OCI-LY7 (cell line): ENCODE measurements around the gene SHISAL1. TPM values are rescaled to one million over a fixed set of nuclear protein-coding genes. Genes with fewer than 3 reads are reported as not detected.
"Not testable (repeated sequence)": the region's sequence is repeated elsewhere in the genome, so short reads cannot be mapped to it uniquely, and the experiment has no call there.

Source experiments
- BruUV-seq: library from RNA; stranded (reverse); fragments of 400-500 nt; replicated peaks from 2 replicates; lab custom pipeline; 2021; lab: Mats Ljungman, UMichigan
- CTCF ChIA-PET: fragments of 300-600 bp; sonication (Branson Sonifier 250); formaldehyde crosslinking; loops from one replicate; lab custom pipeline; 2022; ENCODE audit warnings: antibody characterized with exemption; ENCODE audit not compliant: unreplicated experiment; lab: Charles Lee
- POLR2A ChIA-PET: fragments of 300-600 bp; sonication (Branson Sonifier 250); formaldehyde crosslinking; loops from one replicate; lab custom pipeline; 2022; ENCODE audit warnings: antibody characterized with exemption; lab: Charles Lee
- DNase-seq: peaks from one replicate; pipeline ENCODE4 v3.0.0-alpha.2; 2015; ENCODE audit warnings: low spot score
- H2AFZ ChIP-seq: fragments of 200-600 bp; sonication (generic), shearing (Covaris generic); 2 replicates; pipeline ENCODE4 v1.6.1; 2014; ENCODE audit warnings: mild to moderate bottlenecking, antibody characterized with exemption, low read length, moderate library complexity
- H3K27ac ChIP-seq: fragments of 200-600 bp; sonication (generic); 2 replicates; pipeline ENCODE4 v1.5.1; 2014; ENCODE audit warnings: mixed run types, low read depth, mild to moderate bottlenecking, moderate library complexity, low read length, inconsistent platforms; ENCODE audit not compliant: poor library complexity, severe bottlenecking
- H3K36me3 ChIP-seq: fragments of 200-600 bp; sonication (generic); 2 replicates; pipeline ENCODE4 v1.6.1; 2014; ENCODE audit warnings: mild to moderate bottlenecking, antibody characterized with exemption, low read length, moderate library complexity, mixed read lengths; ENCODE audit not compliant: insufficient read depth
- H3K4me1 ChIP-seq: fragments of 200-600 bp; sonication (generic); 2 replicates; pipeline ENCODE4 v1.5.1; 2014; ENCODE audit warnings: mild to moderate bottlenecking, low read length; ENCODE audit not compliant: insufficient read depth, poor library complexity, severe bottlenecking
- H3K4me2 ChIP-seq: fragments of 200-600 bp; sonication (generic); 2 replicates; pipeline ENCODE4 v1.6.1; 2014; ENCODE audit warnings: mild to moderate bottlenecking, low read length
- H3K4me3 ChIP-seq: fragments of 200-600 bp; sonication (generic); 2 replicates; pipeline ENCODE4 v1.5.1; 2014; ENCODE audit warnings: mild to moderate bottlenecking, low read depth, low read length; ENCODE audit not compliant: poor library complexity, severe bottlenecking
- H3K79me2 ChIP-seq: fragments of 200-600 bp; sonication (generic); 2 replicates; pipeline ENCODE4 v1.6.1; 2016; ENCODE audit warnings: low read depth, mild to moderate bottlenecking, low read length, moderate library complexity, mixed read lengths; ENCODE audit not compliant: insufficient read depth
- H3K9me2 ChIP-seq: fragments of 200-600 bp; sonication (generic); 2 replicates; pipeline ENCODE4 v1.6.1; 2016; ENCODE audit warnings: mild to moderate bottlenecking, low read length, mixed read lengths; ENCODE audit not compliant: insufficient read depth
- H3K9me3 ChIP-seq: fragments of 200-600 bp; sonication (generic); 2 replicates; pipeline ENCODE4 v1.6.1; 2014; ENCODE audit warnings: mild to moderate bottlenecking, mixed run types, low read length, mixed read lengths
- H4K20me1 ChIP-seq: fragments of 200-600 bp; sonication (generic); 2 replicates; pipeline ENCODE4 v1.6.1; 2014; ENCODE audit warnings: mild to moderate bottlenecking, antibody characterized with exemption, low read length, moderate library complexity, mixed read lengths; ENCODE audit not compliant: insufficient read depth
- EZH2phosphoT487 ChIP-seq: fragments of 200-600 bp; sonication (generic); IDR thresholded peaks from 2 replicates; pipeline ENCODE4 v1.6.1; 2018; ENCODE audit warnings: low read depth, borderline replicate concordance, mild to moderate bottlenecking, mixed run types, antibody characterized with exemption, low read length, moderate library complexity, mixed read lengths
- intact Hi-C: fragments of 100-400 bp; cut with micrococcal nuclease; formaldehyde crosslinking; loops from one replicate; pipeline ENCODE4 v1.10.0; 2022; ENCODE audit not compliant: unreplicated experiment
- total RNA-seq, 2 experiments: library from RNA; depleted of rRNA in 1 of 2; stranded (reverse); fragments of >200 nt in 1 of 2; shearing (Covaris generic) in 1 of 2; gene quantifications; 2 replicates each; pipeline ENCODE4 v1.2.3, GENCODE V29; 2014 to 2022
- TF ChIP-seq, protein P1 (sequence below): fragments of 200-600 bp; sonication (generic); conservative IDR thresholded peaks from 2 replicates; pipeline ENCODE4 v1.5.1; 2014; ENCODE audit warnings: mild to moderate bottlenecking, antibody characterized with exemption, low read length, moderate library complexity, mixed read lengths

Gene SHISAL1
- total RNA-seq, 2 experiments from 2014 or later, result not detected

GRCh38 chr22:44304354-44304753, 8.4 kb downstream of the SHISAL1 start:
- TF ChIP-seq EZH2phosphoT487, result no peak
- TF ChIP-seq, protein P1, sequence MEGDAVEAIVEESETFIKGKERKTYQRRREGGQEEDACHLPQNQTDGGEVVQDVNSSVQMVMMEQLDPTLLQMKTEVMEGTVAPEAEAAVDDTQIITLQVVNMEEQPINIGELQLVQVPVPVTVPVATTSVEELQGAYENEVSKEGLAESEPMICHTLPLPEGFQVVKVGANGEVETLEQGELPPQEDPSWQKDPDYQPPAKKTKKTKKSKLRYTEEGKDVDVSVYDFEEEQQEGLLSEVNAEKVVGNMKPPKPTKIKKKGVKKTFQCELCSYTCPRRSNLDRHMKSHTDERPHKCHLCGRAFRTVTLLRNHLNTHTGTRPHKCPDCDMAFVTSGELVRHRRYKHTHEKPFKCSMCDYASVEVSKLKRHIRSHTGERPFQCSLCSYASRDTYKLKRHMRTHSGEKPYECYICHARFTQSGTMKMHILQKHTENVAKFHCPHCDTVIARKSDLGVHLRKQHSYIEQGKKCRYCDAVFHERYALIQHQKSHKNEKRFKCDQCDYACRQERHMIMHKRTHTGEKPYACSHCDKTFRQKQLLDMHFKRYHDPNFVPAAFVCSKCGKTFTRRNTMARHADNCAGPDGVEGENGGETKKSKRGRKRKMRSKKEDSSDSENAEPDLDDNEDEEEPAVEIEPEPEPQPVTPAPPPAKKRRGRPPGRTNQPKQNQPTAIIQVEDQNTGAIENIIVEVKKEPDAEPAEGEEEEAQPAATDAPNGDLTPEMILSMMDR, result no peak
- Histone ChIP-seq H4K20me1 (no peaks in the 10 kb centered on the region), H3K9me2 (no peaks in the 10 kb centered on the region), H3K4me3 (no peak overlapping the region), H3K9me3 (no peaks in the 10 kb centered on the region), H3K36me3 (no peaks in the 10 kb centered on the region), H3K79me2 (no peaks in the 10 kb centered on the region), H2AFZ (no peak overlapping the region), H3K27ac (no peak overlapping the region), H3K4me1 (no peaks in the 10 kb centered on the region), H3K4me2 (no peak overlapping the region)
- no peak for DNase-seq
- intact Hi-C loops, result no loop called here
- no TSS peak for BruUV-seq
- ChIA-PET POLR2A (no interaction called here), CTCF (no interaction called here)

DNA sequence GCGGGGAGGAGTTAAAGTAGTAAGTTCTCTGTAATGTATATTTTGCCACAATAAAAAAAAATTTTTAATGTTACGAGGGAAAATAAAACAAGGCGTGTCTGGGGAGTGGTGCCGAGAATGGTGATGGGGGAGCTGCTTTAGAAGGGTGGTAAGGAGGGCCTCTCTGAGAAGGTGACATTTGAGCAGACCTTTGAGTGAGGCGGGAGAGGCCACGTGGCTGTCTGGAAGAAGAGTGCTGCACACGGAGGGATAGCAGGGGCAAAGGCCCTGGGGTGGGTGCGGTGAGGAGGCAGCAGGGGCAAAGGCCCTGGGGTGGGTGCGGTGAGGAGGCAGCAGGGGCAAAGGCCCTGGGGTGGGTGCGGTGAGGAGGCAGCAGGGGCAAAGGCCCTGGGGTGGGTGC, 10.4 kb downstream of the SHISAL1 start:
- DNase-seq, H3K4me3 ChIP-seq, H3K4me1 ChIP-seq, BruUV-seq, H3K9me2 ChIP-seq, H3K9me3 ChIP-seq, CTCF ChIA-PET, H3K79me2 ChIP-seq, H3K27ac ChIP-seq, H2AFZ ChIP-seq, H3K36me3 ChIP-seq, H4K20me1 ChIP-seq, intact Hi-C loops, H3K4me2 ChIP-seq: not testable (repeated sequence)
- POLR2A ChIA-PET, result interaction anchor here (0.7 kb wide), 2 partner anchors 19 to 37 kb away, joined by 4 to 8 read pairs; no protein-coding TSS in a partner anchor

GRCh38 chr22:44301039-44301438, 11.7 kb downstream of the SHISAL1 start:
- Histone ChIP-seq H2AFZ (no peak overlapping the region), H3K4me1 (no peaks in the 10 kb centered on the region), H3K79me2 (no peaks in the 10 kb centered on the region), H3K4me3 (no peak overlapping the region), H3K27ac (no peak overlapping the region), H3K36me3 (no peaks in the 10 kb centered on the region), H3K9me3 (no peaks in the 10 kb centered on the region), H3K9me2 (no peaks in the 10 kb centered on the region), H4K20me1 (no peaks in the 10 kb centered on the region), H3K4me2 (no peak overlapping the region)
- TF ChIP-seq EZH2phosphoT487, result no peak
- TF ChIP-seq, protein P1, result no peak
- POLR2A ChIA-PET, result no interaction called here
- intact Hi-C loops, result no loop called here
- BruUV-seq, result no TSS peak
- no peak for DNase-seq
- CTCF ChIA-PET, result no interaction called here
